GM18520 (cell line): Measurements from ENCODE around the gene IKBKE.

Experiments used
- ATAC-seq: cut with Tn5 transposase; IDR thresholded peaks from one replicate; pipeline ENCODE4 v1.9.1; 2021; ENCODE audit not compliant: unreplicated experiment

The IKBKE gene

GRCh38 chr1:206453111-206453510 lies 17.2 kb upstream of the IKBKE start:
- ATAC-seq, result no peak

GRCh38 chr1:206455289-206455665 lies 15.0 kb upstream of the IKBKE start:
- no peak for ATAC-seq

- no peak for ATAC-seq
Observed at GRCh38 chr1:206455666-206456344, 14.5 kb upstream of the IKBKE start.

DNA sequence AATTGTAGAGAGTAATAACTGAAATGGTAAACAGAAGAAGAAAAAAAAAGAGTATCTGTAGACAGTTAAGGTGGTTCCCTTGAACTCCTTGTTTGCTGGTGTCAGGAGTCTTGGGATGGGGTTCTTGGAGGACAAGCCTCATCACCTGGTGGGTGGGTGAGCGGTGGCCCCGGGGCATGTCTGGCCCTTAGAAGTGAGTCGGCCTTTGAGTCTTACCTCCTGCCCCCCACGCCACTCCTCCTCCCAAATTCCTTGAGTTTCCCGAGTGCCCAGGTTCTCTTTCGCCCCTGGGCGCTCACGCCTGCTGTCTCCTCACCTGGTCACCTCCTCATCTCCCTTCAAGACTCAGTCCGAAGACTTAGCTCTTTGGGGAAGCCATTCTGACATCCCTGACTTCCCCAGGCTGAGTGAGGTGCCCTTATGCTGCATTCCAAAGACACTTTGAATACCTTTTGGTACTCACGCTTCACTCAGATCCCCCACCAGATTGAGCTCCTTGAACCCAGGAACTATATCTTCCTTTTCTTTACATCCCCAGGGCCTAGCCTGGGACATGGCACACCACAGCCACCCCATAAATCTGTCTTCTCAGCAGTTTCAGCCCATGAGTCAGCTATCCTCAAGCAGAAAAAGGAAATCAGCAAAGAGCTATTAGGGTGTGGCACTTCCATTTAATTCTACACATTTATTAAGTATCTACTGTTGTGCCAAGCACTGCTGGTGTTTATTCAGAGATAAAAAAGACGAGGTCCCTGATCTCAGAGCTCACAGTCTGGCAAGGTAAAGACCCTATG lies 13.5 kb upstream of the IKBKE start:
- ATAC-seq, result no peak

DNA sequence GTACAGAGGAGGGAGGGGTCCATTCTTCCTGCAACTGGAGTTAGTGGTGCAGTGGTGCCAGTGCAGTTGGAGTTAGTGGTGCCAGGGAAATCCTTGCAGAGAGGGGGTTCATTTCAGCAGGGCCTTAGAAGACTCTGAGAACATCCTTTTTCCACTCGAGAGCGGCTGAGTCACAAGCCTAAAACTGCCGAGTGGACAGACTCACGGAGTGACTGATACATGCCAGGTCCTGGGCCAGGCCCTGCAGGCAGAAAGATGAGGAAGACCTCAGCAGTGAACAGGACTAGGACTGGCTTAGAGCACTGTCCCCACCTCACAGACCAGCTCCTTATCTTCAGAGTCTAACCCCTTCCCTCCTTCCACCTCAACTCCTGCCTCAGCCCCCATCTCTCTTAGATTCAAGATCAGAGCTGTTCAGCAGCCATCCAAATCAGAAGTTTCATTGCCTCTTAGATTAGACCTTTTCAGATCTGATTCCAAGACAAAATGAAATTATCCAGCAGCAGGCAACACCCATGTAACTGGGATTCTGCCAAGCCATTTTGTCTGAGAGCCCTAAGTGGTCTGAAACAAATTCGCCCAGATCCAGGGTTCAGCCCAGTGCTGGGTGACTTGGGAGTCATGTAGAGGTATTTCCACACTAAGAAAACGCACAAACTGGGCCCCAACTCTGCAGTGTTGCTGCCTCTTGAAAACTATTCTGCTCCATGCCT lies 12.7 kb upstream of the IKBKE start:
- ATAC-seq, result no peak

GRCh38 chr1:206459703-206460102 lies 10.6 kb upstream of the IKBKE start:
- ATAC-seq, result no peak

DNA sequence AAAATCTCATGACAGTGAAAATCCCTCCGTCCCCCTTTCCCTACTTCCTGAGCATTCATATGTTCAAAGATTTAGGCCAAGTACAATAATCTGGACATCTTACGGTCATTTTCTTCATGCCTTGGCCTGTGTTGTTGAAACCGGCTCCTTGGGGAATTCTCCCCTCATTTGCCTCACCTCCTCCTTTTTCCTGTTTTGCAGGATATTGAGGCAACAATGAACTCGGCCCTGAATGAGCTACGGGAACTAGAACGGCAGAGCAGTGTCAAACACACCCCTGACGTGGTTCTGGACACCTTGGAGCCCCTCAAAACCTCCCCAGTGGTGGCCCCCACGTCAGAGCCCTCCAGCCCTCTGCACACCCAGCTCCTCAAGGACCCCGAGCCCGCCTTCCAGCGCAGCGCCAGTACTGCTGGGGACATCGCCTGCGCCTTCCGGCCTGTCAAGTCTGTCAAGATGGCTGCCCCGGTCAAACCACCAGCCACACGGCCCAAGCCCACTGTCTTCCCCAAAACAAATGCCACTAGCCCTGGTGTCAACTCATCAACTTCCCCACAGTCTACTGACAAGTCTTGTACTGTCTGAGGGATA lies 9.3 kb upstream of the IKBKE start:
- no peak for ATAC-seq

GRCh38 chr1:206461602-206462455 lies 8.4 kb upstream of the IKBKE start:
- ATAC-seq, result peak; percentile 43

DNA sequence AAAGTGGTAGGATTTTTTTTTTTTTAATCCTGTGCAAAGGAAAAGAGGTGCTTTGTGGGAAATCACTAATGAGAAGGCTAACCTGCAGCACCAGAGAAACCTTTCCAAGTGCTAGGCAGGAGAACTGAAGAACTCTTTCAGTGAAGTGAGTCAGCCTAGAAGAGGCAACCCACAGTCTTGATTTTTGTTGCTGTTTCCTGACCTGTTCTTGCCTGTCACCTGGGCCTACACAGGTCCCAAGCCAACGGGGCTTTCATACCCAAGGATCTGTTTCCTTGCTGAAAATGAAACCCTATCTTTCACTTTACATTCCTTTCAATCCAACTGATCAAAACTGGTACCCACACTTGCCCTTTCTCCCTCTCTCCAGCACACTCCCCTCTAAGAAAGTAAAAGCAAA lies 7.1 kb upstream of the IKBKE start:
- ATAC-seq, result no peak

- ATAC-seq, result no peak
Observed at GRCh38 chr1:206463911-206464310, 6.4 kb upstream of the IKBKE start.

DNA sequence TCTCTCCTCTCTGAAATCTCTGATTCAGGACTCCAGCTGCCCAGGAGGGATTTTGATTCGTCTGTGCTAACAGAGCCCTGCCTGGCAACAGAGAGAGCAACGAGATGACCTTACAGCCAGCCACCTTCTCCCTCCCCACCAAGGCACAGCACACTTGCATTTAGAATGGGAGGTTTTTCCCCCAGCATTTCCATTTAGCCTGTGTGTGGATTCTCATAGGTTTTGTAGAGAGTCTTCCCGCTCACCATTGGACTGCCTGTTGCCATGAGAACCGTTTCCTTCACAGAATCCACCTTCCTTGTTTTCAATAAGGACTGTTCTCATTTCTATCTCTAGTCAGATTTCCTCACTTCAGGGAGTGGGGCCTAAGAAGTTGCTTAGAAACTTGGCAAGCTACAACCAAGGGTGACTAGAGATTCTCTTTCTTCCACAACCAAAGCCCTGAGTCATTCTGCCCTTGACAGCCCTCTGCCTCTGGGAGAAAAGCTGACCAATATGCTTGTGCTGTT lies 5.8 kb upstream of the IKBKE start:
- no peak for ATAC-seq

DNA sequence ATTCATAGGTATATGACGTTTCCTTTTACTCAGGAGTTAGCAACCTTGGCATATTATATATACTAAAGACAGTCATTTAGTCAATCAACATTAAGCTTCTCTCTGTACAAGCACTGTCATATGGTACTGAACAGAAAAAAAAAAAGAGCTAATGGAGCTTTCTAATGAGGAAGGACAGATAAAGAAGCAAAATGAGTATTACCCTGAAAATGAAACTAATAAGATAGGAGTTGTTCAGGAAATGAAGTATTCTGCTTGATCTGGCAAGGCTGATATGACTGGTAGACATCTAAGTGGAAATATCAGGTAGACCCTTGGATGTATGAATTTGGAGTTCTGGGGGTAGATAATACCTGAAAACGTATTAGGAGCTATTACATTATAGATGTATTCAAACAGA lies 4.3 kb upstream of the IKBKE start:
- no peak for ATAC-seq

GRCh38 chr1:206466840-206467649 lies 3.2 kb upstream of the IKBKE start:
- ATAC-seq, result no peak

GRCh38 chr1:206467915-206468314 lies 2.4 kb upstream of the IKBKE start:
- ATAC-seq, result no peak

DNA sequence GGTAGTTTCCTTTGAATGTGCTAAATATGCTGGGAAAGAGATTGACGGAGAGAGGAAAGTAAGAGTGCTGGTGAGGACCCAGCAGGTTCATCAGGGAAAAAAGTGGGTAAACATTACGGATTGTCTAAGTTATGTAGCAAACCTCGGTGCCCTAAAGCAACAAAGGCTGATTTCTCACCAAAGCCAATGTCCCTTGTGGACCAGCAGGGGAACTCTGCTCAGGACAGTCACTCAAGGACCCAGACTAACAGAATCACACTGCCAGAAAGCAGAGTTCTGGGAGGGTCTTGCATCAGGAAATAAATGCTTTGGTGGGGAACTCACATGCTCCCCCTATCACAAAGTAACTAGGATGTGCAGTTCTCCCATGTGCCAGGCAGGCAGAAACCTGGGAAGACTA lies 1.7 kb upstream of the IKBKE start:
- no peak for ATAC-seq

DNA sequence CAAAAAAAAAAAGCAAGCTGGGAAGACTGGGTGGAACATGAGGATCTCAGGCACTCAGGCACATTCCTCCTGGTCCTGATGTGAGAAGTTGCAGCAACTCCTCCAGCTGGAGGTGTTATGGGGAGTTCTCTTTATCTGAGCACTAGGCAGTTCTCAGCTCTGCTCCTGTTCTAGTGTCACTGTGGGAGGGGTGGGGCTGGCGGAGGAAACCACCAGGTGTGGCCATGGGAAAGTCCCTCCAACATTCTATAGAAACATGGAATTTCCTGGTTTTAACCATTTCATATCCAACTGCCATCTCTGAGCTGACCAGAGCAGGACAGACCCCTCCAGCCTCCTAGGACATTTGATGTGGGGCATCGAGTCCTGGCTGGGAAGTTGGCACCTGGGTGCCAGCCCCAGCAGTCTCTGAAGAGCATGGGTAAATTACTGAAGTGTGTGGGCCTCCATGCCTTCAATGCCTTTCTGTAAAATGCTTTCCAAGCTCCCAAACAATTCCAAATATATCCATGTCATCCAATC lies 804 bp upstream of the IKBKE start:
- no peak for ATAC-seq

DNA sequence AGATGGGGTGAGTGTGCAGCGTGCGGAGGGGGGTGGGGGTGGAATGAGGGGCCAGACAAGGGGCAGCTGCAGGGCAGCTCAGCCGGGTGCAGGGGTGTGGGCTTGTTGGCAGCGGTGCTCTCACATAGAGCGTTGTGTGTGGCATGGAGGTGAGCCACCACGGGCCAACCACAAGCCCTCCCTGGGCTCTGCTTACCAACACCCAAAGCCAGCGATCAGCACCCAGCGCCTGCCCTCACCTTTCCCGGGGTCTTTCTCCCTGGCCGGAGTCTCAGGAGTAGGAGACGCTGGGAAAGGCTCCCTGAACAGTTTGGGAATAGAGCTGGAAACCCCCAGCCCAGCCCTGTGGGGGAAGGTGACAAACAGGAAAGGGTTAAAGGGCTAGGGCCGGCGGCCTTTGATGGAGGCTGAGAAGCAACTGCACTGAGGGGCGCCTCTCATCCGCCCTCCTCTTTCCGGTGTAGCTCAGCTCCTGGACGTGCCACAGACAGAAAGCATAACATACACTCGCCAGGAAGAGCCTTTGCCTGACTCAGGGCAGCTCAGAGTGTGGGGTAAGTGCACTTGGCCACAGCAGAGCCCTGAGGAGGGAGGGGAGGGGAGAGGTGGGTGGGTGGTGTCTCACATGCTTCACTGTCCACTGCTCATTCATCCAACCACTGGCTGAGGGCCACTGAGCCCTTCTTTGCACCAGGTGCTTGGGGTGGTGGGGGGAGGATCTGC lies 577 bp downstream of the IKBKE start:
- ATAC-seq, result no peak

DNA sequence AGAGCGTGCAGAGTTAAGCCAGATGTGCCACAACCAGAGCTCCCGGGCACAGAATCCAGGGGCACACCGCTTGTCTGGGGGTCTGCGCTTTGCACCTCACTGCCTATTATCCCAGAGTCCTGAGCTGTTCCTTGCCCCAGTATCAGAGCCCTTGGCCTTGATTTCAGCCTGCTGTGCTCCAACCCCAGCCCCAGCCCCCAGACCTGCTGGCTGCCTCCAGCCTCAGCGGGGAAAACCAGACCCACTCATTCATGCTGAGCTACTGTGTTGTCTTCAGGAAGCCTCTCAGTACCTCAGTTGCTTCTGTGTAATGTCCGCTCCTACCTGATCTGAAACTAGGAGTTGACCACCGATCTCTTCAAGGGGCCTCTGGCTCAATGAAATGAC lies 1.1 kb downstream of the IKBKE start:
- ATAC-seq, result no peak

GRCh38 chr1:206472024-206472423 lies 1.7 kb downstream of the IKBKE start:
- ATAC-seq, result no peak
